Stimulated activated CD4-positive, alpha-beta T cell treated with anti-CD3 and anti-CD28 coated beads, Interleukin-1b, Interleukin-23, amount 100 ng/mL, for 48 hours (primary cell): ENCODE measurements around the gene METTL22.

Source experiments
- DNase-seq: peaks from one replicate; pipeline ENCODE4 v3.0.0-alpha.2; 2020

METTL22 gene, protein sequence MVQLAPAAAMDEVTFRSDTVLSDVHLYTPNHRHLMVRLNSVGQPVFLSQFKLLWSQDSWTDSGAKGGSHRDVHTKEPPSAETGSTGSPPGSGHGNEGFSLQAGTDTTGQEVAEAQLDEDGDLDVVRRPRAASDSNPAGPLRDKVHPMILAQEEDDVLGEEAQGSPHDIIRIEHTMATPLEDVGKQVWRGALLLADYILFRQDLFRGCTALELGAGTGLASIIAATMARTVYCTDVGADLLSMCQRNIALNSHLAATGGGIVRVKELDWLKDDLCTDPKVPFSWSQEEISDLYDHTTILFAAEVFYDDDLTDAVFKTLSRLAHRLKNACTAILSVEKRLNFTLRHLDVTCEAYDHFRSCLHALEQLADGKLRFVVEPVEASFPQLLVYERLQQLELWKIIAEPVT

DNA sequence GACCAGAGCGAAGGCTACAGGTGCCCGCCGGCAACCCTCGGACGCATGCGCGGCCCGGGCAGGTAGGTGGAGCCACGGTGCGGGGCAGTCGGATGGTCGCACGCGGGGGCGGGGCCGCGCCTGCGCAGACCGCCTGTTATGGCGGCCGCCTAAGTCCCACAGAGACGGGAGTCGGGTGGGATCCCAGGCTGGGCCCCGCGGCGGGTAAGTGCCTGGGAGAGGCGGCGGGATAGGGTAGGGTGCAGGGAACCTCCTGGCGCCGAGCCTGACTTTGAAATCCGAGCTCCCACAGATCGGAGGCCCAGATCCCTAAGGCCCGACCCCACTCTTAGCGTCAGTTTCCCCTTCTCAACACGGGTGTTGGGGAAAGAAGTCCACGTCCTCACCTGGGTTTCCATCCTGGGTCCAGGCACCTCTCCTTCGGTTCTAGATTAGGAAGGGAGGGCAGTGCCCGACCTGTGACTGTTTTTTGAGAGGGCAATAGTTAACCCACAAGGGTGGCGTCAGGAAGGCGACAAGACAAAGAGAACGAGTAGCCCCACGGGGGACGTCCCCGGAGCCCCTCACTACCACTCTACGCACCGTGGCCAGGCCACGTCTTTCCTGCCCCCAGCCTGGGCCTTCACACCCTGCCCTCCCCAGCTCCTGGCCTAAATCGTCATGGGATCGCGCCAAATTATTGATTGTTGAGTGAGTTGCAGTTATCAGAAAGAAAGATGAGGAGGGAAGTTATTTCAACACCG lies at the start of gene METTL22:
METTL22 (plus strand) TSS at position 127 of the 743 bp plus-strand sequence. CDS start 3,968 bp downstream, outside the sequence.
- DNase-seq, result peak; percentile 92

DNA sequence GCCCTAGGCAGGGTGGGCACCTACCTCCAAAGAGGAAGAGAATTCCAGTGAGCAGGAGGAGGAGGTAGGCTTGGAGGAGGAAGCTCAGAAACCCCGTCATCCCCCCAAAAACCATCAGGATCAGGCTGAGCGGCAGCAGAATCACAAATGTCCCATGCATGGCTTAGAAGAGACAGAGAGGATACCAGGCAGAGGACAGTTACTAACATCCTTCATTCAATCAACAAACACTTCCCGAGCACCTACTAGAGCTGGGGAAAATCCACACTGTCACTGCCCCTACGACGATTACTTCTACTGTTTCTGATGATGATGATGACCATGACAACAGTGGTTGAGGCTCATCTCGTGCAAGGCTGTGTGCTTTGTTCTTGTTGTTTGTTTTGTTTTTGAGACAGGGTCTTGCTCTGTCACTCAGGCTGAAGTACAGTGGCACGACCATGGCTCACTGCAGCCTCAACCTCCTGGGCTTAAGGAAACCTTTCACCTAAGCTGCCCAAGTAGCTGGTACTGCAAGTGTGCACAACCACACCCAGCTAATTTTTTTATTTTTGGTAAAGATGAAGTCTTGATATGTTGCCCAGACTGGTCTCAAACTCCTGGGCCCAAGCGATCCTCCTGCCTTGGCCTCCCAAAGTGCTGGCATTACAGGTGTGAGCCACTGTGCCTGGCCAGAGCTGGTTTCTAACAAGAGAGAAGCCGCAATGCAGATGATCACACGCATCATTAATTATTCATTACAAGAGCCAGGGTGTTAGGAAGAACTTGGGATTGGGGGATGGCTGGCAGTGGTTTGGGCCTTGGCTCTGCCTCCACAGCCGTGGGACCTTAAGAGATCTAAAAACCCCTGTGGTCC lies 49.2 kb upstream of the METTL22 start:
- no peak for DNase-seq

DNA sequence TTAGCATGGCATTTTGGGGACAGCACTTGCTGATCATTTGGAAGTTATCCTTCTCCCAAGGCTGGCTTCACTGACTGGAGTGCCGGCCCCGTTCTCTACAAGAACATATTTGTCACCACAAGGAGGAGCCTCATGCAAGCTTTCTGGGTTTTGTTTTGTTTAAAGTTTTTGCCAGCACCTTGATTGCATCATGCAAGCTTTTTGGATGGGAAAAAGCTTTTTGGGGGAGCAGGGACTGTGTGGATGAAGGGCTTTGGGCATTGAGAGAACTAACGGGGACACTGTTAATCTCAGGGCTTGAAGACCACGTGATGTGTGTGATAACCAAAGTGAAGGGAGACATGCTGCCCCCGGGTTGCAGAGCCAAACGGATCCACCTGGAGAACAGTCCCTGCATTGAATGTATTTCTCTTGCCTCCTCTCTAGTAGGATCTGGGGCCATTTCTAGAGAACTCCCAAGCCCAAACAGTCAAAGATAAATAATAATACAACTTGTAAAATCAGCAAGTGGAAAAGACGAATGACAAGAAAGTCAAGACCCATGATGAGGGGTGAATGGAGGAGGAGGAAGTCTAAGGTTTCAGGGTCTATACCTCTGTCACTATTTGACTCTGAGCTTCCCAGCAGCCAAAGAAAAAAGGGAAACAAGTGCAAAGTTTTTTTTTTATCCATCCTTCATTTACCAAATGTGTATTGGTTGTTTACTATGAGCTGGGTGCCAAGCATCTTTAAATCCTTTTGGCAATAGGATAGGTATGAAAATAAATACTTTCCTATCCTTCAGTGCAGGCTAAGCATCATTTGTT lies 48.4 kb upstream of the METTL22 start:
- DNase-seq, result no peak

DNA sequence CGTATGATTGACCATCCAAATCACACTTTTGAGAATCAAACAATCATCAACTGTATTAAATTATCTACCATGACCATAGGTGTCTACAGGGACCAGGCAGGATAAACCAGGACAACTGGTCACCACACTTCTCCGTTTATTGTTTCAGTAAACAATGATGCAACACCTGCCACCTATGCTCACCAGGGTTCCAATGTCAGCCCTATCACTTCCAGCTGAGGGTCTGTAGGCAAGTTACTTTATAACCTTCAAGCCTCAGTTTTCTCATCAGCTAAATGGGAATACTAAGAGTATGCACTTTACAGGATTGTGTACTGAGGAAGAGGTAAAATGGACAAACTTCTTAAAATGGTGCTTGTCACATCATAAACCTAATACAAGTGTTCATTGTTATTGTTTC lies 46.1 kb upstream of the METTL22 start:
- no peak for DNase-seq

DNA sequence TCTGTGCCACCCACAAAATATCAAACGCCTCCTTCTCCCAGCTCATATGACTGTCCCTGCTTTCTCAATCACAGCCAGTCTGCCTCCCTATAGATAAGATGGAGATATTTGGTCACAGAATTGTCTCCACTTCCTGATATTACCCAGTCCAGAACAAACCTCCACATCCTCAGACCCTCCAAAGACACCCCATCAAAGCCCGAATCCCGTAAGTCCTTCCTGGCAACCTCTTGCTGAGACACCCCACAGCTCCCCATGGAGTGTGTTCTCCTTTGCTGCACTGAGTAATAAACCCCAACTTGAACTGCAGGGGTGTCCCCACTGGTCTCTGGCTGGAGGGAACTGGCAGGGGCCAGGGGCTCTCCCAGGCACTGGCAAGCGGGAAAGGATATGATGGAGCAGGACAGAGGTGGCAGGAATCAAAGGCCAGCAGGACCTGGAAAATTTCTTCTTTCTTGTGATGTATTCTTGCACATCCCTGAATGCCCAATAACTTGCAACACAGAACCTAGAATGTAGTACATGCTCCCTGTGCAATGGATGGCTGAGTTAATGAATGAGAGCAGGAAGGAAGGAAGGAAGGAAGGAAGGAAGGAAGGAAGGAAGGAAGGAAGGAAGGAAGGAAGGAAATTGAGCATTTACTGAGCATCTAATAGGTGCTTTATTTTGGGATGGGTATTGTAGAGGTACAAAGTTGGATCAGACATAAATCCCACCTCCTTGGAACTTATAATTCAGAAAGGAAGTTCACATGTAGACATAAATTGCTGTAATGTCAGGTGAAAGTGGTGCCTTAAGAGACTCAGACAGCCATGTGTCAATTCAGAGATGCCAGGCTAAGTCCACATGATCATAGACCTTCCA lies 45.1 kb upstream of the METTL22 start:
- no peak for DNase-seq

DNA sequence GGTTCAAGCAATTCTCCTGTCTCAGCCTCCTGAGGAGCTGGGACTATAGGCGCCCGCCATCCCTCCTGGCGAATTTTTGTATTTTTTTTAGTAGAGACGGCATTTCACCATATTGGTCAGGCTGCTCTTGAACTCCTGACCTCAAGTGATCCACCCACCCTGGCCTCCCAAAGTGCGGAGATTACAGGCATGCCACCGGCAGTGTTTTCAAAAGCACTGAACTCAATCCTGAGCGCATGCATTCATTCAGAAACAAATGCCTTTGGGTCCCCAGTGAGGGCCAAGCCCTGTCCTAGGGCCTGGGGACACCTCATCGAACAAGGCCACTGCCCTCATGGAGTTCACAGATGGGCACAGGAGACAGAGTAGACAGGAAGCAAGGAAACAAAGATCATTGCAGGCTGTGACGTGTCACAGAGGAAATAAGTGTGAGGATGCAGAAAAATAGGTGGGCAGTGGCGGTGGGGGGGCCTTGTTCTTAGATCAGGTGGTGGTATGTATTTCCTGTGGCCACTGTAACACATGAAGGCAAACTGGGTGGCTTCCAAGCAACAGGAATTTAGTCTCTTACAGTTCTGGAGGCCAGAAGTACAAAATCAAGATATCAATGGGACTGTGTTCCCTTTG lies 43.7 kb upstream of the METTL22 start:
- no peak for DNase-seq

DNA sequence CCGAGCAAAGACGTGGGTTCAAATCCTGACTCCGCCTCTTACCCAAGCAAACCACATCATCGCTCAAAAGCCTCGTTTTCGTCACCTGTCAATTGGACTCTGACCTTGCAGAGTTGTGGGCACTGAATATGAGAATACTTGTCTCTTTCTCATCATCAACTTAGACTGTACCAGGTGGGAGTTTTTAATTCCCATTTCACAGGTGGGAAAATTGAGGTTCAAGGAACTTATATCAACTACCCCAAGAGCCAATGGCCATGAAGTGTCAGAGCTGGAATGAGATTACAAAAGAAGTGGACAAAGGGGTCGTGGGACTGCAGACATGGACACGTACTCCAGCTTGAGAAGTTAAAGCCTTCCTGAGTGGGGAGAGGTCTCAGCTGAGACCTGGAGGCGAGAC lies 41.9 kb upstream of the METTL22 start:
- no peak for DNase-seq

DNA sequence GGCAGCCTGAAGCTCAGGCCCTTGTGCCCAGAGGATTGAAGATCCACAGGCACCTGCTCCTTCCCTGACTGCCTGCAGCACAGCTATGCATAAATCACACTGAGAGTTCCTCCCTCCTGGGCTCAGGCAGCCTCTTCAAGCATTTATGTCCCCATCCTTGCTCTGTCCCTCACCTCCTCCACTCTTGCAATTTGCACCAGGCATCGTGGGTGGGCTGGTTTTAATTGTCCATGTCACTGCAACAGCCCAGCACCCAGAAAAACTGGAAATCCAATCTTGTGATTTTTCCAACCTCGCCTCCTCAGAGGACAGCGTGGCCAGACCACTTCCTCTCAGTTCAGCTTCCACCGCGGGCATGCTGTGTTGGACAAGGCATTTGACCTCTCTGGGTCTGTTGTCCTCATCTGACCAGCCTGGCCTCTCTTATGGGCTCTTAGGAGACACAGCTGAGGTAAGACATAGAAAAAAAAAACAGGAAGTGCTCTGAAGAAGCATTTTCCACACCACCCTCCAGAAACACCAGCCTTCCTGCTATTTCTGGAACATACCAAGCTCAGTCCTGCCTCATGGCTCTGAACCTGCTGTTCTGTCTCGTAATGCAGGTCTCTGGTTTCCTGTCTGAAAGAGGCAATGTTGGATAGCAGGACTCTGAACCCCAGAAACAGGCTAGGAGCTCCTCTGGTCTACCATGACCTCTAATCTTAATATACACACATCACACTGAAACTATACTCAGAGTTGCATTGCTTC lies 39.5 kb upstream of the METTL22 start:
- no peak for DNase-seq

DNA sequence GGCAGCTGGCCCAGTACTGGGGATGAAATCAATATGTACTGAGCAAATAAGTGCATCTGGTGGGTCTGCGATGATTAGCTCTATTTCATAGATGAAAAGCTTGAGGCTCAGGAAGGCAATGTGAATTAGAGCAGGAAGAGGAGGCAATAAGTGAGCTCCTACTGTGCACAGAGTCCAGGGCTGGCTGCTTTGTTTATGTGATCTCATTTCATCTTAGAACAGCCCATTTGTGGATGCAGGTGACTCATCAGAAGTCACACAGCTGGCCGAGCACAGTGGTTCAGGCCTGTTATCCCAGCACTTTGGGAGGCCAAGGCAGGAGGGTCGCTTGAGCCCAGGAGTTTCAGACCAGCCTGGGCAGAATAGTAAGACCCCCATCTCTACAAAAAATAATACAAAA lies 38.3 kb upstream of the METTL22 start:
- no peak for DNase-seq

DNA sequence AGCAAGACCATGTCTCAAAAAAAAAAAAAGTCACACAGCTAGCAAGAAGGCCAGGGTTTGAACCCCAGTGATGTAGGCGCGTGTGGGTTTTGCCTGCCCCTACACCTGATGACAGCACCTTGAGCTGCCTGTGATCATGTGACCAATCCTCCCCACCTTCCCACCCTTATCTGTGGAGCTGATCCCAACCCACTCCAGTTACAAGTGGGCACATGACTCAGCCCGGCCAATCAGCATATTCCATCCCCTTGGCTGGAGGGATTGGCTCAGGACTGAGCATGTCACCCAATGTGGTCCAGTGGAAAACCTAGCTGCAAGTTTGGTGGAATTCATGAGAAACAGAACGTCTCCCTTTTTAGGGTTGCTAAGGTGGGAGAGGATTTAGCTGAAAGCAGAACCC lies 37.8 kb upstream of the METTL22 start:
- no peak for DNase-seq

DNA sequence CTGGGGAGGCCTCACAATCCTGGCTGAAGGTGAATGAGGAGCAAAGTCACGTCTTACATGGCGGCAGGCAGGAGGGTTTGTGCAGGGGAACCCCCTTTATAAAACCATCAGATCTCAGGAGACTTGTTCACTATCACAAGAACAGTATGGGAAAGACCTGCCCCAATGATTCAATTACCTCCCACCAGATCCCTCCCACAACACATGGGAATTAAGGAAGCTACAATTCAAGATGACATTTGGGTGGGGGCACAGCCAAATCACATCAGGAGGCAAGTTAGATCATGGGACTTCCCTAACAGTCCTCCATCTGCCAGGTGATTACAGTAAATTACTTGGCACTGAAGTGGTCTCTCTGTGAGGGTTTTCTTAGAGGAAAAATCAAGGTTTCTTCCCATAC lies 36.5 kb upstream of the METTL22 start:
- no peak for DNase-seq

DNA sequence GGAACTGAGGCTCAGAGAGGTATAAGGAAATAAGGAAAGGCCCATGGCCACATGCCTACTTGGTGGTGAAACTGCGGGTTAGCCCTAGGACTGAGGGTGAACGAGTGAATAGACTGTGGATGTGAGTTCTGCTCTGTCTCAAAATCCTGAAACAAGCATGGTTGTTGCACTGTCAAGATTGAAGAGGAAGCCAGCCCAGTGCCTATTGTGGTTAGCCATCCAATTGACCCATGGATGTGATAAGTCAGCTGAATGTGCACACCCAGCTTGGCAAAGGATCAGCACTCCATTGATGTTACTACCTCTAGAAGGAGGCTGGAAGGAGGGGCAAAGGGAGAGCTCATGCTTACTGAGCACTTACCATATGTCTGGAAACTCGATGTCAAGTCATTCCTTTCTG lies 35.6 kb upstream of the METTL22 start:
- no peak for DNase-seq

DNA sequence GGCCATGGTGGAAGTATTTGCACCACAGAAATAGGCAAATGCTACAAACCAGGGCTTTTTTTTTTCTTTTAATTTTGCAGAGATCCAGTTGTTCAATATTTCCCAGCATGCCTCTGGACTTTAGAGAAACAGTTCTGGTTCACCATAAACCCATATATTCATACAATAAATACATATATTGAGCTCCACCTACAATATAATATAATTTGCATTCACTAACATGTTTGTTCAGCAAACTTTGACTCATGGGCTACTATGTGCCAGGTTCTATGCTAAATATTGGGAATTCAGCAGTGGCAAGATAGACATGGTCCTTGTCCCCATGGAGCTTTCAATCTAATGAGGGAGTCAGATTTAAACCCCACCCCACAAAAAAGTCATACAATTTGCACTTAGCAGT lies 34.4 kb upstream of the METTL22 start:
- DNase-seq, result no peak

DNA sequence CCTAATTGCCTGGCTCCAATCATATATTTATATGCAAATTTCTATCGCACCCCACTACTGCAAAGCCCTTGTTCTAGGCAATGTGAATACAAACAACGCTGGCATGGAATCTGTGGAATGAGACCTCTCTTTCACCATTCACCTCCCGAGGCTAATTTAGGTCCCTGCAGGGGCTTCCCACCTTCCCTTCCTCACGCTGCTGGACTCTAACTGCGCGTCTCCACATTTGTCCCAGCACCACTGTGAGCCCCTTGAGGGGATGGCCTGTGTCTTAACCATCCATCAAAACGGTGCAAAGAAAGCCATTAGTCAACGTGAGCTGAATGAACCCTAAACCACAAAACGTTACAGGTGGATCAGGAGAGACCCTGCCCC lies 32.8 kb upstream of the METTL22 start:
- DNase-seq, result no peak

DNA sequence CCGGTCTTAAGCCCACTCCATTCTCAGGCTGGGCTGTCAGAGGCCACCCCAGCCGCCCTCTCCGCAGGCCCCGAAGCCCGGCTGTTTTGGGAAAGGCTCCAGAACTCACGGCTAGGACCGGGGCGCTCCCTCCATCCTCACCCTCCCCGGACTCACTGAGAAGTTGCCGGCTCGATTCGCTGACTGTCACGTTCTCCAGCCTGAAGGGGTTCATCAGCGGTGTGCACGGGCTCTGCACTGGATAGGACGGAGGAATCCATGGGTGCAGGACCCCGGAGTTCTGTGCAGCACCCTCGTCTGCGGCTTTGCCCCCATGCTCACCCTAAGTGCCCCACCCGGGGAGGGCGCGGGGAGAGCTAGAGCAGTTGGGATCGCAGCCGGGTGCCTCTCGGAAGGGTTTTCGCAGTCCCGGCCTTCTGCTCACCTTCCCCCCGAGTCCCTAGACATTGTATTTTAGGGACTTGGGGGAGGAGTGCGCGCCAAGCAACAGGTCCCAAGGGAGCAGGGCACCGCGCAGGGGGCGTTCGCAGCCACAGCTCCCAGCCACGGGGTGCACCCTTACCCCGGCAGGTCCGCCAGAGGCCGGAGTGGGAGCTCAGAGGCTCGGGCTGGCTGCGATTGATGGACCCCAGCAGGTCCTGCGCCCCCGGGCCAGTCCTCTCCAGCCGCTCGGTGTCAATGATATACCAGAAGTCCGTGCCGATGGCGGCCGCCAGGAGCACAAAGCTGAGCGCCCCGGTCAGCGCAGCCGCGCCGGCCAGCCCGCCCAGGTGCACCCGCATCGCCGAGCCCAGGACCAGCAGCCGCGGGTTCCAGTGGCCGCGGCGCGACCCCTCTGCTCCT lies 32.2 kb upstream of the METTL22 start:
- DNase-seq, result no peak

DNA sequence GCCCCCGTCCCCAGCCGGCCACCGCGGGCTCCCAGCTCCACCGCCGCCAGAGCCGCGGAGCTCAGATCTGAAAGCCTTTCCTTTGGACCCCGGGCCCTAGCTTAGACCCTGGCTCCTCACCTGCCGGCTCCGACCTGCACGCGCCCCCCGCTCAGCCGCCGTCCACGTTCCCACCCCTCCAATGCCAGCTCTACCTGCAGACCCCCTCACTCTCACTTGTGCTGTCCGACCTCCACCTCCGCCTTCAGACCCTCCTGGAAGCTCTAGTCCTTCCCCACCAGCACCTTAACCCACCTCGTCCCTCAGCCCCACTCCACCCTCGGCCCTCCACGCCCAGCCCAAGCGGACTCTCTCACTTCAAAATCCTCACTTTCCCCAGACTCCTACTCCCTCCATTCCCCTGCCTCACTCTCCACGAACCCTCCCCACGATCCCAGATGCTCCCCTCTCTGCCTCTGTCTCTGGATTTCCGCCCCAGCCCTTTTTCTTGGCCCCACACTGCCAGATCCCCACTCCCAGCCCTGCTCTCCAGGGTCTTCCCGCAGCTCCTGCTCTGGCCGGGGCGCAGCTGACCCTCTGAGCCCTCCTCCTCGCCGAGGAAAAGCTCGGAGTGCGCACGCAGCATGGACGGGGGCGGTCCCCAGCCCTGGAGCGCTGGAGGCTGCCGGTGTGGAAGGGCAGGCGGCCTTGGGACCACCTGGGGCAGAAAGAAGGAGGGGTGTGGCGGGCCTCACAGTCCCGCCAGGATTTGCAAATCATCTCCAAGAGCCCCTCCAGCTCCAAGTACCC lies 31.4 kb upstream of the METTL22 start, which contains the start of gene TMEM114:
TMEM114 (minus strand) TSS at position 612 of the 789 bp plus-strand sequence. CDS start 673 bp downstream, outside the sequence.
- DNase-seq, result no peak

DNA sequence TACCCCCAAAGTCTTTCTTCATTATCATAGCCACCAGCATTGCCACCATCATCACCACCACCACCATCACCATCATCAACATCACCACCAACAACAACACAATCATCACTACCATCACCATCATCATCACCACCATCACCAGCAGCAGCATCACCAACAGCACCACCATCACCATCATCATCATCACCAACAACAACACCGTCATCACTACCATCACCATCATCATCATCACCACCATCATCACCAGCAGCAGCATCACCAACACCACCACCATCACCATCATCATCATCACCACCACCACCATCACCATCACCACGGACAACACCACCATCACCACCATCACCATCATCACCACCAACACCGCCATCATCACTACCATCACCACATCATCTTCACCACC lies 30.7 kb upstream of the METTL22 start:
- DNase-seq, result no peak

DNA sequence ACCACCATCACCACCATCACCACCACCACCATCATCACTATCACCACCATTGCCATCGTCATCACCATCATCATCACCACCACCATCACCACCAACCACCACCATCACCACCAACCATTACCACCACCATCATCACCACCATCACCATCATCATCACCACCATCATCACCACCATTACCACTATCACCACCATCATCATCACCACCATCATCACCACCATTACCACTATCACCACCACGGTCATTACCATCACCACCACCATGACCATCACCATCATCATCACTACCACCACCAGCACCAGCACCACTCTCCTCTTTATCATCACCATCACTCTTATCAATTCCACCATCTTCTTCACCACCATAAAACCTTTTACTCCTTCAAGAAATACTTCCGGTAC lies 30.0 kb upstream of the METTL22 start:
- DNase-seq, result no peak
